Liver (tissue), 9 donors: ENCODE measurements around the gene SHROOM2. TPM values are rescaled to one million over a fixed set of nuclear protein-coding genes. Genes with fewer than 3 reads are reported as not detected.

Experiments used
- DNase-seq: peaks from one replicate; pipeline ENCODE4 v3.0.0-alpha.2; 2017; ENCODE audit warnings: low spot score
- H3K27ac ChIP-seq, 2 donors: one replicate each; pipeline ENCODE4 v1.7.0; 2013; ENCODE audit warnings: inconsistent platforms in 2 of 2, low read length in 2 of 2, control low read depth in 1 of 2, low read depth in 1 of 2, mild to moderate bottlenecking in 1 of 2
- H3K27me3 ChIP-seq, 4 donors: one replicate each; pipeline versions ENCODE4 v1.6.1 to v1.7.0; 2013; ENCODE audit warnings: low read length in 3 of 4, inconsistent platforms in 1 of 4, mild to moderate bottlenecking in 1 of 4, moderate library complexity in 1 of 4; ENCODE audit not compliant: control insufficient read depth in 4 of 4, insufficient read depth in 4 of 4
- H3K36me3 ChIP-seq, 4 donors: one replicate each; pipeline versions ENCODE4 v1.6.1 to v1.7.0; 2013; ENCODE audit warnings: low read length in 3 of 4, mild to moderate bottlenecking in 3 of 4, low read depth in 1 of 4, moderate library complexity in 1 of 4; ENCODE audit not compliant: control insufficient read depth in 4 of 4, insufficient read depth in 3 of 4
- H3K4me1 ChIP-seq, 4 donors: one replicate each; pipeline versions ENCODE4 v1.6.1 to v1.7.0; 2013; ENCODE audit warnings: low read length in 3 of 4, mild to moderate bottlenecking in 3 of 4, moderate library complexity in 1 of 4; ENCODE audit not compliant: control insufficient read depth in 4 of 4, insufficient read depth in 4 of 4
- H3K4me3 ChIP-seq, 3 donors: one replicate each; pipeline versions ENCODE4 v1.6.1 to v1.7.0; 2013; ENCODE audit warnings: low read length in 3 of 3, control low read depth in 1 of 3, low read depth in 1 of 3, mild to moderate bottlenecking in 1 of 3
- H3K9ac ChIP-seq, 2 donors: one replicate each; pipeline ENCODE4 v1.7.0; 2013; ENCODE audit warnings: low read length in 2 of 2, mild to moderate bottlenecking in 2 of 2, moderate library complexity in 2 of 2, control low read depth in 1 of 2, low read depth in 1 of 2
- H3K9me3 ChIP-seq, 4 donors: one replicate each; pipeline versions ENCODE4 v1.6.1 to v1.7.0; 2013; ENCODE audit warnings: low read length in 3 of 4; ENCODE audit not compliant: control insufficient read depth in 4 of 4
- ATF3 ChIP-seq: IDR thresholded peaks from 2 replicates; pipeline ENCODE4 v1.6.1; 2016; ENCODE audit warnings: antibody characterized with exemption
- CTCF ChIP-seq: fragments of 150-350 bp; IDR thresholded peaks from 2 replicates; pipeline ENCODE4 v1.5.1; 2017; ENCODE audit warnings: improper control_type of control experiment, low read depth, low read length; ENCODE audit not compliant: missing input control
- EGR1 ChIP-seq, 2 donors: IDR thresholded peaks; 2 replicates each; pipeline ENCODE4 v1.6.1; 2016 to 2018; ENCODE audit warnings: antibody characterized with exemption in 2 of 2, low read depth in 2 of 2
- FOXA1 ChIP-seq: IDR thresholded peaks from 2 replicates; pipeline ENCODE4 v1.6.1; 2016; ENCODE audit warnings: antibody characterized with exemption
- FOXA2 ChIP-seq: IDR thresholded peaks from 2 replicates; pipeline ENCODE4 v1.6.1; 2016; ENCODE audit warnings: antibody characterized with exemption
- GABPA ChIP-seq, 2 donors: IDR thresholded peaks in 1 of 2; conservative IDR thresholded peaks in 1 of 2; 2 replicates each; pipeline ENCODE4 v1.6.1; 2016; ENCODE audit warnings: antibody characterized with exemption in 2 of 2, mild to moderate bottlenecking in 1 of 2, moderate library complexity in 1 of 2
- HNF4A ChIP-seq, 2 donors: conservative IDR thresholded peaks; 2 replicates each; pipeline ENCODE4 v1.6.1; 2016; ENCODE audit warnings: antibody characterized with exemption in 2 of 2, mild to moderate bottlenecking in 2 of 2
- HNF4G ChIP-seq: IDR thresholded peaks from 2 replicates; pipeline ENCODE4 v1.6.1; 2016; ENCODE audit warnings: antibody characterized with exemption
- JUND ChIP-seq, 2 donors: IDR thresholded peaks; 2 replicates each; pipeline ENCODE4 v1.6.1; 2016; ENCODE audit warnings: antibody characterized with exemption in 2 of 2
- MAX ChIP-seq: IDR thresholded peaks from 2 replicates; pipeline ENCODE4 v1.6.1; 2016; ENCODE audit warnings: antibody characterized with exemption
- NR2F2 ChIP-seq: IDR thresholded peaks from 2 replicates; pipeline ENCODE4 v1.6.1; 2016; ENCODE audit warnings: antibody characterized with exemption
- RAD21 ChIP-seq, 2 donors: IDR thresholded peaks; 2 replicates each; pipeline ENCODE4 v1.6.1; 2016; ENCODE audit warnings: antibody characterized with exemption in 2 of 2, mild to moderate bottlenecking in 2 of 2
- REST ChIP-seq: IDR thresholded peaks from 2 replicates; pipeline ENCODE4 v1.6.1; 2016; ENCODE audit warnings: antibody characterized with exemption, mild to moderate bottlenecking
- RXRA ChIP-seq, 2 donors: IDR thresholded peaks; 2 replicates each; pipeline ENCODE4 v1.6.1; 2017 to 2018; ENCODE audit warnings: antibody characterized with exemption in 2 of 2, mild to moderate bottlenecking in 1 of 2
- SP1 ChIP-seq: IDR thresholded peaks from 2 replicates; pipeline ENCODE4 v1.6.1; 2018; ENCODE audit warnings: antibody characterized with exemption, mild to moderate bottlenecking
- TAF1 ChIP-seq: conservative IDR thresholded peaks from 2 replicates; pipeline ENCODE4 v1.6.1; 2016; ENCODE audit warnings: antibody characterized with exemption, mild to moderate bottlenecking
- YY1 ChIP-seq: IDR thresholded peaks from 2 replicates; pipeline ENCODE4 v1.6.1; 2016; ENCODE audit warnings: antibody characterized with exemption, mild to moderate bottlenecking
- ZBTB33 ChIP-seq: IDR thresholded peaks from 2 replicates; pipeline ENCODE4 v1.6.1; 2016; ENCODE audit warnings: antibody characterized with exemption
- WGBS: extraction: QIAGEN DNeasy Blood & Tissue Kit; methylation state at CpG from one replicate; pipeline ENCODE4 v1.1.7; 2013; 5-methylcytosine and 5-hydroxymethylcytosine counted together
- polyA plus RNA-seq, 2 donors: library from polyadenylated mRNA; stranded (reverse) in 1 of 2; unstranded in 1 of 2; fragments of 200-250 nt in 1 of 2; fragments of >200 nt in 1 of 2; fragmentation: Nextera tagmentation in 1 of 2; extraction: Ambion mirVana in 1 of 2; gene quantifications; one replicate each; pipeline versions ENCODE4 v1.2.1 to v1.2.3, GENCODE V29; 2013 to 2015
- total RNA-seq, 2 donors: library from RNA; depleted of rRNA; stranded (reverse); fragments of >200 nt; gene quantifications; one replicate each; pipeline ENCODE4 v1.2.3, GENCODE V29; 2014
- donor health status: healthy.
- donor health status: healthy.
- donor health status: healthy.
- donor health status: healthy.
- donor health status: healthy.

Gene SHROOM2
- total and polyA plus RNA-seq, 4 donors, result 1.1 to 5.4 (median 3.6) TPM

GRCh38 chrX:9737363-9737762 is 48.9 kb upstream of the SHROOM2 start:
- DNase-seq, result no peak
- H3K9me3 ChIP-seq, result peaks cover 0 to 7% (median 3%) of the 10 kb centered on the region in 4 donors
- no peaks in the 10 kb centered on the region for H3K27me3 ChIP-seq
- no peak overlapping the region for H3K27ac ChIP-seq
- H3K9ac ChIP-seq, result no peak overlapping the region
- H3K4me3 ChIP-seq, result no peak overlapping the region
- 92% methylated on average over 7 of the region's 7 CpGs for WGBS
- H3K4me1 ChIP-seq, result no peaks in the 10 kb centered on the region
- H3K36me3 ChIP-seq, result no peaks in the 10 kb centered on the region
- TF ChIP-seq YY1, result no peak
- no peak for TF ChIP-seq HNF4A (conservative IDR thresholded peaks at IDR 0.05)
- TF ChIP-seq GABPA (IDR thresholded peaks at IDR 0.05 in 1 of 2, conservative IDR thresholded peaks at IDR 0.05 in 1 of 2), result no peak
- TF ChIP-seq ATF3, result no peak
- TF ChIP-seq SP1, result no peak
- TF ChIP-seq JUND (IDR thresholded peaks at IDR 0.05), result no peak
- no peak for TF ChIP-seq MAX
- TF ChIP-seq HNF4G, result no peak
- TF ChIP-seq NR2F2, result no peak
- no peak for TF ChIP-seq CTCF
- TF ChIP-seq EGR1 (IDR thresholded peaks at IDR 0.05; ENCODE audit: low read depth in 2 of 2), result no peak
- TF ChIP-seq RAD21 (IDR thresholded peaks at IDR 0.05), result no peak
- no peak for TF ChIP-seq RXRA (IDR thresholded peaks at IDR 0.05)
- no peak for TF ChIP-seq TAF1
- TF ChIP-seq REST, result no peak
- TF ChIP-seq FOXA2, result no peak
- TF ChIP-seq ZBTB33, result no peak

- DNase-seq, result no peak
- Histone ChIP-seq H3K9me3 (peaks cover 0 to 3% (median under 1%) of the 10 kb centered on the region in 4 donors), H3K27ac (no peak overlapping the region), H3K36me3 (no peaks in the 10 kb centered on the region), H3K9ac (no peak overlapping the region), H3K4me1 (no peaks in the 10 kb centered on the region), H3K27me3 (no peaks in the 10 kb centered on the region), H3K4me3 (no peak overlapping the region)
- no peak for TF ChIP-seq YY1
- TF ChIP-seq RXRA (IDR thresholded peaks at IDR 0.05), result no peak
- no peak for TF ChIP-seq TAF1
- TF ChIP-seq FOXA2, result no peak
- no peak for TF ChIP-seq JUND (IDR thresholded peaks at IDR 0.05)
- no peak for TF ChIP-seq ATF3
- no peak for TF ChIP-seq HNF4A (conservative IDR thresholded peaks at IDR 0.05)
- no peak for TF ChIP-seq FOXA1
- no peak for TF ChIP-seq HNF4G
- no peak for TF ChIP-seq RAD21 (IDR thresholded peaks at IDR 0.05)
- no peak for TF ChIP-seq NR2F2
- 78% methylated on average over 3 of the region's 3 CpGs for WGBS
These were observed 48.1 kb upstream of the SHROOM2 start for GRCh38 chrX:9738151-9738550.
